Prostate gland (tissue), 2 donors: ENCODE results near the gene TMEM114.

Experiments
- CTCF ChIP-seq, 4 experiments: fragments of 200-600 bp in 2 of 4; fragments of 450-650 bp in 2 of 4; sonication (generic) in 2 of 4; IDR thresholded peaks; 1 replicate in 3 of 4; 2 replicates in 1 of 4; pipeline ENCODE4 v1.5.1; 2016 to 2019; ENCODE audit warnings: antibody characterized with exemption in 4 of 4, mild to moderate bottlenecking in 2 of 4, moderate library complexity in 2 of 4
- POLR2A ChIP-seq: fragments of 450-650 bp; IDR thresholded peaks from one replicate; pipeline ENCODE4 v1.6.1; 2016; ENCODE audit warnings: antibody characterized with exemption, mild to moderate bottlenecking
- POLR2AphosphoS5 ChIP-seq: sonication (generic); formaldehyde crosslinking; IDR thresholded peaks from one replicate; pipeline ENCODE4 v1.6.1; 2017; ENCODE audit warnings: antibody characterized with exemption

DNA sequence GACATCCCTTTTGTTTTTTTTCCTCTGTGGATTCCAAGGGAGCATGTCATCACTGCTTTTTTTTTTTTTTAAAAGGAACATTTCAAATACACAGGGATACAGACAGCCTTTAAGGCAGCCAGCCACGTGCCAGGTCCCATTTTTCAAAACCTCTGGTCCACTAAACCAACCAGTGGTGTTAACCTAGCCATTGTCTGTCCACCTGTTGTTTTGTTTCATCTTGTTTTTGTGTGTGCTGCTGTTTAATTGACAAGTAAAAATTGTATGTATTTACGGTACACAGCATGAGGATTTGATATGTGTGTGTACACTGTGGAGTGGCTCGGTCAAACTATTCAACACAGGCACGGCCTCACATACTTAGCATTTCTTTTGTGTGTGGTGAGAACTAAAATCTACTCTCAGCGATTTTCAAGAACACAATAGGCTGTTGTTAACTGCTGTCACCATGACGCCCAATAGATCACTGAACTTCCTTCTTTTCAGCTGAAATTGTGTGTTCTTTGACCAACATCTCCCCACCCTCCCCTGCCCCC lies 19.2 kb downstream of the TMEM114 start:
- TF ChIP-seq CTCF (IDR thresholded peaks at IDR 0.05) (no peak), POLR2A (no peak), POLR2AphosphoS5 (no peak)
